Panc1 (cell line): ENCODE data around the gene MYH14. TPM values are rescaled to one million over a fixed set of nuclear protein-coding genes. Genes with fewer than 3 reads are reported as not detected.

Experiments used
- ATAC-seq: fragments of 200-7000 bp; cut with Tn5 transposase; 2 replicates; pipeline ENCODE4 v1.9.1; 2020; ENCODE audit warnings: mild to moderate bottlenecking, moderate library complexity
- BruUV-seq: library from RNA; stranded (reverse); fragments of 400-500 nt; replicated peaks from 2 replicates; lab custom pipeline; 2021; lab: Mats Ljungman, UMichigan
- CTCF ChIA-PET: fragments of 300-600 bp; sonication (Branson Sonifier 250); formaldehyde crosslinking; loops from one replicate; lab custom pipeline; 2022; ENCODE audit warnings: antibody characterized with exemption; lab: Charles Lee
- POLR2A ChIA-PET: fragments of 300-600 bp; sonication (Branson Sonifier 250); formaldehyde crosslinking; loops from one replicate; lab custom pipeline; 2022; ENCODE audit warnings: antibody characterized with exemption; lab: Charles Lee
- DNase-seq: peaks from one replicate; pipeline ENCODE4 v3.0.0-alpha.2; 2010; ENCODE audit warnings: low read depth, low spot score
- H3K27ac ChIP-seq: 2 replicates; pipeline ENCODE4 v1.5.1; 2011; ENCODE audit warnings: mild to moderate bottlenecking, low read length, inconsistent platforms
- H3K27me3 ChIP-seq: fragments of 200-500 bp; sonication (Bioruptor generic); 2 replicates; pipeline ENCODE4 v1.6.0; 2014; ENCODE audit warnings: low read length, inconsistent platforms; ENCODE audit not compliant: control insufficient read depth, insufficient read depth
- H3K36me3 ChIP-seq: fragments of 200-500 bp; sonication (Bioruptor generic); 2 replicates; pipeline ENCODE4 v1.5.1; 2014; ENCODE audit warnings: inconsistent platforms, mild to moderate bottlenecking, low read length, moderate library complexity; ENCODE audit not compliant: control insufficient read depth, insufficient read depth
- H3K4me1 ChIP-seq: 2 replicates; pipeline ENCODE4 v1.5.1; 2011; ENCODE audit warnings: inconsistent platforms, mild to moderate bottlenecking, low read length, moderate library complexity; ENCODE audit not compliant: control insufficient read depth, insufficient read depth
- H3K4me3 ChIP-seq, 2 experiments: 2 replicates each; pipeline ENCODE4 v1.5.1; 2011 to 2012; ENCODE audit warnings: low read depth in 2 of 2, low read length in 2 of 2, mild to moderate bottlenecking in 2 of 2, inconsistent platforms in 1 of 2, moderate library complexity in 1 of 2
- H3K9me3 ChIP-seq: fragments of 200-500 bp; sonication (Bioruptor generic); 2 replicates; pipeline ENCODE4 v1.5.1; 2014; ENCODE audit warnings: low read depth, mild to moderate bottlenecking, inconsistent platforms, low read length, moderate library complexity; ENCODE audit not compliant: control insufficient read depth, insufficient read depth
- CTCF ChIP-seq: fragments of 450-650 bp; IDR thresholded peaks from 2 replicates; pipeline ENCODE4 v1.5.1; 2017; ENCODE audit warnings: mild to moderate bottlenecking
- POLR2AphosphoS5 ChIP-seq: IDR thresholded peaks from 2 replicates; pipeline ENCODE4 v1.6.1; 2012; ENCODE audit warnings: mild to moderate bottlenecking, low read depth, low read length, moderate library complexity
- REST ChIP-seq, 2 experiments: IDR thresholded peaks; 2 replicates each; pipeline ENCODE4 v1.6.1; 2011 to 2012; ENCODE audit warnings: low read depth in 2 of 2, control low read depth in 1 of 2, low read length in 1 of 2, mild to moderate bottlenecking in 1 of 2, moderate library complexity in 1 of 2; ENCODE audit not compliant: insufficient read depth in 1 of 2
- SIN3A ChIP-seq: IDR thresholded peaks from 2 replicates; pipeline ENCODE4 v1.6.1; 2012; ENCODE audit warnings: low read depth, mild to moderate bottlenecking, low read length, moderate library complexity, borderline replicate concordance; ENCODE audit not compliant: insufficient read depth
- TCF7L2 ChIP-seq: IDR thresholded peaks from 2 replicates; pipeline ENCODE4 v1.6.1; 2011; ENCODE audit warnings: mild to moderate bottlenecking, low read depth, low read length, inconsistent platforms
- in situ Hi-C: cut with HindIII; loops from 2 replicates; pipeline ENCODE4 v1.10.0; 2016; ENCODE audit warnings: low sequenced_read_pairs, low pct_unique_long_range_greater_than_20kb
- intact Hi-C: fragments of 100-400 bp; cut with micrococcal nuclease; formaldehyde crosslinking; loops from one replicate; pipeline ENCODE4 v1.10.0; 2022; ENCODE audit not compliant: unreplicated experiment
- total RNA-seq: library from RNA; stranded (reverse); gene quantifications from one replicate; pipeline ENCODE4 v1.2.1, GENCODE V29; 2021; ENCODE audit not compliant: unreplicated experiment

MYH14 gene
- total RNA-seq, 1 experiment from 2014 or later = 23.8 TPM

- CTCF ChIA-PET = interaction anchor here (0.5 kb wide), 1 partner anchor 1519 kb away, joined by 4 read pairs; no protein-coding TSS in a partner anchor
- POLR2A ChIA-PET = no interaction called here
These were observed 122.8 kb downstream of the MYH14 start for GRCh38 chr19:50326101-50326664.

GRCh38 chr19:50327013-50327412 lies 123.6 kb downstream of the MYH14 start:
- Histone ChIP-seq H3K4me1 (peaks cover 5% of the 10 kb centered on the region), H3K36me3 (no peaks in the 10 kb centered on the region), H3K27ac (no peak overlapping the region), H3K4me3 (no peak overlapping the region), H3K9me3 (no peaks in the 10 kb centered on the region), H3K27me3 (no peaks in the 10 kb centered on the region)
- TF ChIP-seq SIN3A (no peak), POLR2AphosphoS5 (no peak)
- ChIA-PET POLR2A (no interaction called here), CTCF (no interaction called here)
- DNase-seq = no peak
- BruUV-seq = no TSS peak
- ATAC-seq = no peak
- intact Hi-C loops = no loop called here
- in situ Hi-C loops = no loop called here

More at GRCh38 chr19:50326101-50326664, 122.8 kb downstream of the MYH14 start:
- in situ Hi-C loops = no loop called here
- Histone ChIP-seq H3K27me3 (no peaks in the 10 kb centered on the region), H3K4me3 (peak overlapping the region; percentile 5 to 14; a peak in 3 of 4 replicates), H3K4me1 (peaks cover 3% of the 10 kb centered on the region), H3K36me3 (no peaks in the 10 kb centered on the region), H3K27ac (no peak overlapping the region), H3K9me3 (no peaks in the 10 kb centered on the region)
- intact Hi-C loops = no loop called here
- TF ChIP-seq REST (IDR thresholded peaks at IDR 0.05; ENCODE audit: insufficient read depth in 1 of 2, low read depth in 2 of 2, low read length in 1 of 2) (no peak), CTCF (no peak), TCF7L2 (no peak), POLR2AphosphoS5 (no peak), SIN3A (no peak)
- no peak for DNase-seq
- BruUV-seq = TSS peak; percentile 62
- no peak for ATAC-seq
